GM19035 (cell line): ENCODE results near the gene MFN2.
"Not testable (repeated sequence)": the region's sequence is repeated elsewhere in the genome, so short reads cannot be mapped to it uniquely, and the experiment has no call there.

Experiments
- ATAC-seq: cut with Tn5 transposase; IDR thresholded peaks from one replicate; pipeline ENCODE4 v1.9.1; 2021; ENCODE audit not compliant: unreplicated experiment

MFN2 gene

GRCh38 chr1:11979851-11980675, at the start of gene MFN2:
TSS of gene MFN2 (plus strand) at chr1:11980444. CDS start at chr1:11989169, 8,725 bp downstream.
- ATAC-seq: peak; percentile 91

- no peak for ATAC-seq
Observed at GRCh38 chr1:11930571-11931445, 49.4 kb upstream of the MFN2 start.

- no peak for ATAC-seq
Observed at GRCh38 chr1:11931845-11932244, 48.4 kb upstream of the MFN2 start.

- peak; percentile 80 for ATAC-seq
Observed at GRCh38 chr1:11934302-11935056, 45.8 kb upstream of the MFN2 start, which contains the start of gene PLOD1. TSS of gene PLOD1 (plus strand) at chr1:11934717. CDS start at chr1:11934780, 63 bp downstream.

GRCh38 chr1:11935057-11935412, 45.2 kb upstream of the MFN2 start:
- ATAC-seq: peak; percentile 13

- not testable (repeated sequence) for ATAC-seq
Observed at GRCh38 chr1:11935733-11936132, 44.5 kb upstream of the MFN2 start.

- ATAC-seq: no peak
Observed at GRCh38 chr1:11938722-11939526, 41.3 kb upstream of the MFN2 start.

GRCh38 chr1:11939794-11940193, 40.5 kb upstream of the MFN2 start:
- ATAC-seq: not testable (repeated sequence)

- no peak for ATAC-seq
Observed at GRCh38 chr1:11940260-11940921, 39.9 kb upstream of the MFN2 start.

GRCh38 chr1:11942280-11942679, 38.0 kb upstream of the MFN2 start:
- no peak for ATAC-seq

- no peak for ATAC-seq
Observed at GRCh38 chr1:11943619-11944018, 36.6 kb upstream of the MFN2 start.

- no peak for ATAC-seq
Observed at GRCh38 chr1:11944358-11944931, 35.8 kb upstream of the MFN2 start.

- no peak for ATAC-seq
Observed at GRCh38 chr1:11946647-11947046, 33.6 kb upstream of the MFN2 start.

GRCh38 chr1:11948822-11949458, 31.3 kb upstream of the MFN2 start:
- no peak for ATAC-seq

- no peak for ATAC-seq
Observed at GRCh38 chr1:11951901-11952300, 28.3 kb upstream of the MFN2 start.

GRCh38 chr1:11952455-11953109, 27.7 kb upstream of the MFN2 start:
- ATAC-seq: no peak

GRCh38 chr1:11955221-11955620, 25.0 kb upstream of the MFN2 start:
- ATAC-seq: no peak

GRCh38 chr1:11957398-11957797, 22.8 kb upstream of the MFN2 start:
- no peak for ATAC-seq
